Left ventricle myocardium inferior (tissue), 1 donor: Measurements from ENCODE around the gene THSD8. TPM values are rescaled to one million over a fixed set of nuclear protein-coding genes. Genes with fewer than 3 reads are reported as not detected.
"Not testable (repeated sequence)": the region's sequence is repeated elsewhere in the genome, so short reads cannot be mapped to it uniquely, and the experiment has no call there.

Source experiments
- DNase-seq: peaks from one replicate; pipeline ENCODE4 v3.0.0-alpha.2; 2020
- H3K27ac ChIP-seq: fragments of 200-600 bp; replicated peaks from 2 replicates; pipeline ENCODE4 v1.8.0; 2021
- H3K27me3 ChIP-seq: fragments of 200-600 bp; 2 replicates; pipeline ENCODE4 v1.8.0; 2021; ENCODE audit warnings: low read depth
- H3K36me3 ChIP-seq: fragments of 200-600 bp; 2 replicates; pipeline ENCODE4 v1.8.0; 2021
- H3K4me1 ChIP-seq: fragments of 200-600 bp; 2 replicates; pipeline ENCODE4 v1.8.0; 2021
- H3K4me3 ChIP-seq: fragments of 200-600 bp; 2 replicates; pipeline ENCODE4 v1.8.0; 2021; ENCODE audit warnings: mild to moderate bottlenecking, moderate library complexity
- H3K9me3 ChIP-seq: fragments of 200-600 bp; replicated peaks from 2 replicates; pipeline ENCODE4 v1.8.0; 2021
- intact Hi-C: fragments of 100-400 bp; cut with micrococcal nuclease; formaldehyde crosslinking; loops from one replicate; pipeline ENCODE4 v1.11.0; 2022
- total RNA-seq: library from RNA; stranded (reverse); fragmentation: NEBNext Ultra II Directional; extraction: Animal tissue kit (Norgen Biotek cat#: 25700); gene quantifications from one replicate; pipeline ENCODE4 v1.2.1, GENCODE V29; 2021
- TF ChIP-seq, protein P1 (sequence below): fragments of 200-600 bp; IDR thresholded peaks from 2 replicates; pipeline ENCODE4 v1.8.0; 2021; ENCODE audit warnings: antibody characterized with exemption, mild to moderate bottlenecking, borderline replicate concordance
- donor health status: DM: no; HTN: yes; CAD: no; lungs with severe emphysema.

The THSD8 gene
- total RNA-seq, 1 donor from 2014 or later: 2.7 TPM

DNA sequence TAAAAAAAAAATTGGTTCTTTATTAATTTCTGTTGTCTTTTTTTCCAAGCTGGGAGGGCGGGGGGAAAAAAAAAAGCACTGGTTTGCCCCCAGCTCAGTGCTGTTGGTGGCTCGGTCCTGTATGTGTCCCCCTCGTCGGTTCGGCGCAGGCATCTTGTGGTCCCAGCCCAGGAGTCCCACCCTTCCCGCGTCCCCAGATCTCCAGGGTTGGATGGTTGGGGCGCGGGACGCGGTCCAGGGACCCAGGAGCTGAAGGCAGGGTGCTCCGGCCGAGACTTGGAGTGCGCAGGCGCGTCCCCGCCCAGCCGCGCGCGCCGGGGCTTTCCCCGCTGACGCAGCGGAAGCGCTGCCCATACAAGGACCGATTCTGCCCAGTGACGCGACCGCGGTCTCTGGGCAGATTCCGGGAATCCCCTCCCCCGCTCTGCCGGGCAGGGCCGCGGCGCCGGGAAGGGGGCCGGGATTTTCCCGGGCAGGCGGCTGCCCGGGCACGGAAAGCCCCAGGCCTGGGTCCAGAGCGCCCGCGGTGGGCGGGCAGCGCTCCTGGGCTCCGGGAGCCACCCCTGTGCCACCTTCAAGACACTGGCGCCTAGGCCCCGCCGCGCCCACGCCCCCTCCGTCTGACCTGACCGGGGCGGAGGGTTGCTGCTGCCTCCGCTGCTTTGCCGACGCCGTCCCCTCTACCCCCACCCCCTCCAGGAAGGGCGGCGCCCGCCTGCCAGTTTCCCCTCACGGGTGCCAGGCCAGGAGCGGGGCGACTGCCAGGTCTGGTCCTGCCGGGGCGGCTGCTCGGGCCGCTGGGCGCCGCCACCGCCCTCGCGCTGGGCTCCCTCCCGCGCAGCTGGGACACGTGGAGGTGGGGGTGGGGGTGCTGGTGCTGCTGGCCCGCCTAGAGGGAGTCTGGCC lies 8.3 kb upstream of the THSD8 start:
- H3K27me3 ChIP-seq: no peaks in the 10 kb centered on the region
- peaks cover 18% of the 10 kb centered on the region for H3K36me3 ChIP-seq
- TF ChIP-seq, protein P1, sequence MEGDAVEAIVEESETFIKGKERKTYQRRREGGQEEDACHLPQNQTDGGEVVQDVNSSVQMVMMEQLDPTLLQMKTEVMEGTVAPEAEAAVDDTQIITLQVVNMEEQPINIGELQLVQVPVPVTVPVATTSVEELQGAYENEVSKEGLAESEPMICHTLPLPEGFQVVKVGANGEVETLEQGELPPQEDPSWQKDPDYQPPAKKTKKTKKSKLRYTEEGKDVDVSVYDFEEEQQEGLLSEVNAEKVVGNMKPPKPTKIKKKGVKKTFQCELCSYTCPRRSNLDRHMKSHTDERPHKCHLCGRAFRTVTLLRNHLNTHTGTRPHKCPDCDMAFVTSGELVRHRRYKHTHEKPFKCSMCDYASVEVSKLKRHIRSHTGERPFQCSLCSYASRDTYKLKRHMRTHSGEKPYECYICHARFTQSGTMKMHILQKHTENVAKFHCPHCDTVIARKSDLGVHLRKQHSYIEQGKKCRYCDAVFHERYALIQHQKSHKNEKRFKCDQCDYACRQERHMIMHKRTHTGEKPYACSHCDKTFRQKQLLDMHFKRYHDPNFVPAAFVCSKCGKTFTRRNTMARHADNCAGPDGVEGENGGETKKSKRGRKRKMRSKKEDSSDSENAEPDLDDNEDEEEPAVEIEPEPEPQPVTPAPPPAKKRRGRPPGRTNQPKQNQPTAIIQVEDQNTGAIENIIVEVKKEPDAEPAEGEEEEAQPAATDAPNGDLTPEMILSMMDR: no peak
- no peaks in the 10 kb centered on the region for H3K9me3 ChIP-seq
- DNase-seq: peak; percentile 93
- peak overlapping the region; percentile 76 for H3K4me3 ChIP-seq
- H3K4me1 ChIP-seq: peaks cover 65% of the 10 kb centered on the region
- peak overlapping the region; percentile 96 for H3K27ac ChIP-seq
- intact Hi-C loops: no loop called here

DNA sequence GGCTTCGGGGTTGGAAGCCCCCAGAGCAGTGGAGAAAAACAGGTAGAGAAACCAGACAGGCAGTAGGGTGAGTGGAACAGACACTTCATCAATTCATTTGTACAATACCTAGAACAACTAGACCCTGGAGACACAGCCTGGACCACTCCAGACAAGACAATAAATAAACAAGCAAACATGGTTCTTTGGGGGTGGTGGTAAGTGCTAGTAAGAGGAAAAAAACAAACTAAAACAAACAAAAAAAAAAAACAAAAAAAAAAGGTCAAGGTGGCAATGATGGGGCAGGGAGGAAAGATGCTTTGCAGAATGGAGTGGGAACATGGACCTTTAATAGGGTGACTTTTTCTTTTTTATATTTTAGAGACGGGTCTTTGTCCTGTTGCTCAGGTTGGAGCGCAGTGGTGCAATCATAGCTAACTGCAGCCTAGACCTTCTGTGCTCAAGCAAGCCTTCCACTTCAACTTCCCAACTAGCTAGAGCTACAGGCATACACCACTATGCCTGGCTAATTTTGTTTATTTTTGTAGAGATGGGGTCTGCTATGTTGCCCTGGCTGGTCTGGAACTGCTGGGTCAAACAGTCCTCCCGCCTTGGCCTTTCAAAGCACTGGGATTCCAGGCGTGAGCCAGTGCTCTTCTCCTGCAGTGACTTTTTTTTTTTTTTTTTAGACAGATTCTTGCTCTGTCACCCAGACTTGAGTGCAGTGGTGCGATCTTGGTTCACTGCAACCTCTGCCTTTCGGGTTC lies 7.5 kb upstream of the THSD8 start:
- Histone ChIP-seq H3K9me3 (no peaks in the 10 kb centered on the region), H3K27me3 (no peaks in the 10 kb centered on the region), H3K4me1 (peaks cover 56% of the 10 kb centered on the region), H3K27ac (peak overlapping the region; percentile 96), H3K4me3 (peak overlapping the region; percentile 76), H3K36me3 (peaks cover 26% of the 10 kb centered on the region)
- TF ChIP-seq, protein P1: no peak
- intact Hi-C loops: no loop called here
- DNase-seq: no peak

DNA sequence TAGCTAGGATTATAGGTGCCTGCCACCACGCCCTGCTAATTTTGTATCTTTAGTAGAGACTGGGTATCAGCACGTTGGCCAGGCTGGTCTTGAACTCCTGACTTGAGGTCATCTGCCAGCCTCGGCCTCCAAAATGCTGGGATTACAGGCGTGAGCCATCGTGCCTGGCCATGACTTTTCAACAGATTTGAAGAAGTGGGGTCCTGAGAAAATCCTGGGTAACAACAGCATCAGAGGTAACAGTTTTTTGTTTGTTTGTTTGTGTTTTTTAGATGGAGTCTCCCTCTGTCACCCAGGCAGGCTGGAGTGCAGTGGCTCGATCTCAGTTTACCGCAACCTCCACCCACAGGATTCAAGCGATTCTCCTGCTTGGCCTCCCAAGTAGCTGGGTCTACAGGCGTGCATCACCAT lies 6.9 kb upstream of the THSD8 start:
- intact Hi-C loops: no loop called here
- H3K9me3 ChIP-seq: no peaks in the 10 kb centered on the region
- TF ChIP-seq, protein P1: no peak
- H3K4me3 ChIP-seq: no peak overlapping the region
- H3K36me3 ChIP-seq: peaks cover 32% of the 10 kb centered on the region
- DNase-seq: no peak
- H3K27me3 ChIP-seq: no peaks in the 10 kb centered on the region
- H3K4me1 ChIP-seq: peaks cover 57% of the 10 kb centered on the region
- H3K27ac ChIP-seq: peak overlapping the region; percentile 96

- DNase-seq: peak; percentile 59
- peak overlapping the region; percentile 20 for H3K4me3 ChIP-seq
- H3K27me3 ChIP-seq: no peaks in the 10 kb centered on the region
- TF ChIP-seq, protein P1: peak; percentile 97
- H3K9me3 ChIP-seq: no peaks in the 10 kb centered on the region
- intact Hi-C loops: no loop called here
- H3K36me3 ChIP-seq: peaks cover 38% of the 10 kb centered on the region
- peak overlapping the region; percentile 96 for H3K27ac ChIP-seq
- H3K4me1 ChIP-seq: peaks cover 60% of the 10 kb centered on the region
Observed at GRCh38 chr19:12796146-12797071, 5.5 kb upstream of the THSD8 start.

DNA sequence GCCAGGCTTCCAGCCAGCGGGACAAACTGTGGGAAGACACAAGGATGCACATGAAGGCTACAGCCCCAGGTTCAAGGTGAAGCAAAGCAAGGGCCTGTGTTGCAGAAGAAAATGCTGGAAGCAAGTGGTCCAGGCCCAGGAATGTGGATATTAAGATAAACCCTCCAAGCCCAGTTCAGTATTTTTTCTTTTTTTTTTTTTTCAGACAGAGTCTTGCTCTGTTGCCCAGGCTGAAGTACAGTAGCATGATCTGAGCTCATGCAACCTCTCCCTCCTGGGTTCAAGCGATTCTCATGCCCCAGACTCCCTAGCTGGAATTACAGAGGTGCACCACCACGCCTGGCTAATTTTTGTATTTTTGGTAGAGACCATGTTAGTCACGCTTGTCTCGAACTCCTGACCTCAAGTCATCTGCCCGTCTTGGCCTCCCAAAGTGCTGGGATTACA lies 4.7 kb upstream of the THSD8 start:
- no peaks in the 10 kb centered on the region for H3K27me3 ChIP-seq
- H3K9me3 ChIP-seq: no peaks in the 10 kb centered on the region
- no peak for DNase-seq
- H3K36me3 ChIP-seq: peaks cover 38% of the 10 kb centered on the region
- intact Hi-C loops: no loop called here
- TF ChIP-seq, protein P1: no peak
- no peak overlapping the region for H3K4me3 ChIP-seq
- peak overlapping the region; percentile 96 for H3K27ac ChIP-seq
- H3K4me1 ChIP-seq: peaks cover 60% of the 10 kb centered on the region

DNA sequence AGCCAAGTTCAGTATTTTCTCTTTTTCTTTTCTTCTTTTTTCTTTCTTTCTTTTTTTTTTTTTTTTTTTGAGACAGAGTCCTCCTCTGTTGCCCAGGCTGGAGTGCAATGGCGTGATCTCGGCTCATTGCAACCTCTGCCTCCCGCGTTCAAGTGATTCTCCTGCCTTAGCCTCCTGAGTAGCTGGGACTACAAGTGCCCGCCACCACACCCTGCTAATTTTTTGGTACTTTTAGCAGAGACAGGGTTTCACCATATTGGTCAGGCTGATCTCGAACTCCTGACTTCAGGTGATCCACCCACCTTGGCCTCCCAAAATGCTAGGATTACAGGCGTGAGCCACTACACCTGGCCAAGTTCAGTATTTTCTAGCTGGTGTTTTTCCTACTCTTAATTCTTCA lies 4.3 kb upstream of the THSD8 start:
- H3K27ac ChIP-seq, H3K27me3 ChIP-seq, DNase-seq, intact Hi-C loops, H3K9me3 ChIP-seq, H3K4me3 ChIP-seq: not testable (repeated sequence)
- Histone ChIP-seq H3K36me3 (peaks cover 38% of the 10 kb centered on the region), H3K4me1 (peaks cover 60% of the 10 kb centered on the region)
